HUDEP-2 (cell line): Measurements from ENCODE around the gene PRKN.
"Not testable (repeated sequence)": the region's sequence is repeated elsewhere in the genome, so short reads cannot be mapped to it uniquely, and the experiment has no call there.

Experiments
- DNase-seq, 76 experiments: peaks; one replicate each; lab custom pipeline; 2025; ENCODE audit not compliant: unreplicated experiment in 76 of 76; lab: John Stamatoyannopoulos, UW

Gene PRKN

GRCh38 chr6:162546905-162547304 is 180.7 kb downstream of the PRKN start:
- DNase-seq, result no peak

DNA sequence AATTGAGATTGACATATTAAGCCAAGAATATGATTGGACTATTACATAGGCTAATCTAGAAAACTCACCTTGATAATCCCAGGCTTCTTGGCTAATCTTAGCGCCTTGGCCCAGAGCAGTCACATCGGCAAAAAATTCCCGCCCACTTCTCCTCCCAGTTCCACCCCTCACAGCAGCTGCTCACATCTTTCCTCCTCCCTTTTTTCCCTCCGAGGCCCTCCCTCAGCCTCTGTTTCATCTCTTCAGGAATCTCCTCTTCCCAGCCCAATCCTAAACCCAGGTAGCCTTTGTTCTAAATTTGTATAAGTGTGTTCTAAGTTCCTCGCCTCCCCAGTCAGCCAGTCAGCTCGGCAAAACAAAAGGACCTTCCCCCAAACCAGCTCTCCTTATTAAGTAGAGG is 184.3 kb downstream of the PRKN start:
- DNase-seq, result no peak

- DNase-seq, result peak in 1 of 76 experiments; percentile 21
Observed at GRCh38 chr6:162541019-162541601, 186.5 kb downstream of the PRKN start.

- DNase-seq, result no peak
Observed at GRCh38 chr6:162539321-162539720, 188.2 kb downstream of the PRKN start.

DNA sequence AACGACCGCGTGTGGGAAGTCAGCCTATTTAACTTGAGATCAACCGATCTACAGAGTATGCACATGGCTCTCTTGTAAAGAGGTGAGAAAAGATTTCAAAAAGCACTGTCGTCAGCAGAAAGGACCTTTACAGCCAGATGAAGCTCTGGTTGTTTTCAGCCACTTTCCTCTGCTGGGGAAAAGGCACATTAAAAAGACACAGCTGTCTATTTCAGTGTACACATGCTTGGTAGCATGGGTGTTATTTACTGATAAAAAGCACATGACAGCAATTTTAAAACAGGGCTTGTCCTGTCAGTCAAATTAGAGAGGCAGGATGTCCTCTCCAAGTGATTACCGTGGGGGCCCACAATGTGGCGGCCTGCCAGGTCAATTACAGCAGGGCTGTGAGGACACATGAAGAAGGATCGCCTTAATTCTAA is 188.9 kb downstream of the PRKN start:
- DNase-seq, result peak in 61 of 76 experiments; percentile 4 to 96 (median 58)

- no peak for DNase-seq
Observed at GRCh38 chr6:162533009-162533400, 194.6 kb downstream of the PRKN start.

DNA sequence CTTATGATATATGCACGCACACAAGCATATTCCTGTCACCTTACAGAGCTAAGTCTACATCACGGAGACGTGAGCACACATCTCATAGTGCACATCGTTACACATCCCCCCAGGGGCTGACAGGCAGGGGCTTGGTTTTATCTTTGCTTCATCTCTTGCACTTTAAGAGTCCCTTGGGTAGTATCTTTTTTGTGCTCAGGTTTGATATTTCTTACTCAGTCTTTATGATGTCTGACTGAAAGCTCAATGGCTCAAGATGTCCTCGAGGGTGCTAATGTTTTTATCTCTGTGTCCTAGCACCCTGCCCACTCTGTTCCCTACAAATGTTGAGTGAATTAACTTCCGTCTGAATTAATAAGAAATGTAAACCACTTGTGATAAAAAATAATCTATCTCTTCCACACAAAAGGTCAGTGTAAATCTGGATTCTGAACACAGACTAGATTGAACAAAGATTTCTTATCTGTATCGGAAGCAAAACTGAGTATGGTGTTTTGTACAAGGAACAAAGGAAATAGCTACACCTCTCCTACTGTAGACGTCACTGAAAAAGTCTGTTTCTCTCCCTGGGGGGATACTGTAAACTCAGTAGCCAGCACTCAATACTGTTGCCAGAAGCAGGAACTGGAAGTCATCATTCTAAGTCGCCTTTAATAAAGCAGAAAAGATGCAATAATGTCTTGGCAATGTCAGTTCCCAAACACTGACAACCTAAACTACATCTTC is 195.1 kb downstream of the PRKN start:
- DNase-seq, result no peak

- DNase-seq, result not testable (repeated sequence)
Observed at GRCh38 chr6:162531391-162531790, 196.2 kb downstream of the PRKN start.

GRCh38 chr6:162528538-162528937 is 199.0 kb downstream of the PRKN start:
- DNase-seq, result no peak

DNA sequence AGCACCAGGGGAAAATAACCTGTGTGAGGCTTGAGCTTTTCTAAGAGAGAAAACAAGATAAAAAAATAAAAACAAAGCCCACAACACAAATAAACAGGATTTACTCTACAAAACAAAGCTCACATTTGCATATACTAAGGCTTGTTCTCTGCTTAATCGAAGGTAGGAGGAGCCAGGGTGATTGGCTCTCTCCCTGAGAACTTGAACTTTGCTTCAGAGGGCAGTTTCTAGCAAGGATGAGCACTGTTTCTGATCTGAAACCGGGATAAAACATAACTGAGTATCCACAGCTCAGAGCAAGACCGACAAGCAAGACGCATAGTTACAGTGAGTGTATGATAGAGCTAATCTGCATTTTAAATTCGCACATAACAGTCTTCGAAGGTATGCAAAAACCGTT is 200.6 kb downstream of the PRKN start:
- DNase-seq, result no peak

GRCh38 chr6:162525181-162525580 is 202.4 kb downstream of the PRKN start:
- no peak for DNase-seq

GRCh38 chr6:162512744-162513143 is 214.8 kb downstream of the PRKN start:
- no peak for DNase-seq

DNA sequence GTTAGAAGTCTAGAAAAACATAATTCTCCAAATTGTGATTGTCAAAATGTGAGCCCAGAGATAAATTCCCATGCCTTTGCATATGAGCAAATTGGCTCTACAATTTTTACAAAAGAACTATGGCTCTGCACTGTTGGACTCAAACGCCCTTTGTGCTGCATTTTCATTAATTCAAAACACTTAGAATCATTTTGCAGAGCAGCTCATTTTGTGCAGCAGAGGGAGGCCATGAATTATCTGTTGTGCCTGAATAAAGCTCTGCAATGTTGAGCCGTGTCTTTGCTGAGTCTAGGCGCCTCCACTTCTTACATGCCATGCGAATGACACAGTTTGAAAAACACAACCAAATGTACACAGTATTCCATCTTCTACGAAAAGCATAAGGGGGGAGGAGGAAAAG is 230.2 kb downstream of the PRKN start:
- DNase-seq, result no peak

DNA sequence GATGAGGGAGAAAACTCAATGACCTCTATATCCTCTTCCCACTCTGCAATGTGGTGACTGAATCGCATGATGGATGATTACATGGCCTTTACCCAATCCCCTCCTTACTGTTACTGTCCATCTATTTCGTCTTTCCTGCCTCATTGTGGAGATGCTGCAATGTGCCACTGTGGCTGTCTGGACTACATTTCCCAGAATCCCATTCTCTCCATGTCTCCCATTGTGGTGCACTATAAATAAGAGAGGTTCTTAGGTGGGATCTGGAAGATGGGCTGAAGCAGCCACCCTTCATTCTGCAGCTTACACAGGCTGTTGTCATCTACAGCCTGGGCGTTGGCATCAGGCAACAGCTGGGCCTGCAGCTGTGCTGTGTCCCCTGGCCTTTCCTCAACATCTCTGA is 233.6 kb downstream of the PRKN start:
- DNase-seq, result no peak

DNA sequence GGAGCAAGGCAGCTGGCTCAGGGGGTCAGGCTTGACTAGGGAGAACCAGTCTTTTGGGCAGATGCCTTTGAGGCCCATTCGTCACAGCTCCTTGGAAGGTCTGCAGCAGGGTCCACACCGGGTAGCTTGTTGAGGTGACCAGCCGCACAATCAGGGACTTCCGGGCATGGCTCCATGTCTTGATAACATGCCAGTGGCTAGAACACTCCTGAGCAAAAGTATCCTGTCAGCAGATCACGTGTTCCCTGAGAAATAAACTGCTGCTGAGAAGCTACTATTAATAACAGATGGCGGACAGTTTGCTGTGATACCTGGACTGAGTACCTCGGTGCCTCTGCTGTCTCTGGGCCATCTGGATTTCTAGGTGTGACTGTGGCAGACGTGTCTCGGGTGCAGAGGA is 235.9 kb downstream of the PRKN start:
- no peak for DNase-seq

DNA sequence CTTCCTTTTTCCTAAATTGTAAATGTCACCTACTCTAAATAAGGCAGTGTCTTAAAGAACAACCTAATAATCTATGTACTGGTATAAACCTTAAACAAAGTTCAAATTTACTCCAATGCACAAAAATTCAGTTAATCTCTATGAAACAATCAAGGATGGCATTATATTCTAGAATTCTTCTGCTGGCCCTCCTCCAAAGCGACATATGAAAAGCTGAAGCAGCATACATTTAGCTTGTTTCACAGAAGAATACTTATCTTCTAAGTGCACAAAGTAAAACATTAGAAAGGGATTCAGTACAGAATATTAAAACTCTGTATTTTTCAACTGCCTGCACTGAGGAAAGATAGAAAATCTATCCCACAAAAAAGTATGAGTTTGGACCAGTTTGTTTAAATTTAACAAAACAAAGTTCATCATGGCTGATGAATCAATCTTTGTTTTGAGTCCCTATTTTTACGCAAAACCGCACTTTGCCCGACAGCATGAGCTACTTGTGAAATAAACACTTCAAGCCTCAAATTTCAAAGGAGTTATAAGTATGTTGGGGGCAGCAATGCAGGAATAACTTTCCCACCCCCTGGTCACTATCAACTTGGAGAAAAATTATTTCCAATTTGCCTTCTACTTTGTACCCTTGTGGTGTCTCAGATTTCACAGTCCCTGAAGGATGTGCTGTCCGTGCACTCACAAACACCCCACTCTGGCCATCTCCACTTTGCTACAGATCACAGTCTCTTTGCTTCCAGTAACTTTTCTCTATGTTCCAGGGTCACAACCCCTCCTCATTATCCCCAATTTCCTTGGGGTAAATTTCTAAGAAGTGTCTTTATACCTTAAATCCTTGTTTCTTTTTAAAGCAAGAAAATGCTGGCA is 238.2 kb downstream of the PRKN start:
- no peak for DNase-seq

DNA sequence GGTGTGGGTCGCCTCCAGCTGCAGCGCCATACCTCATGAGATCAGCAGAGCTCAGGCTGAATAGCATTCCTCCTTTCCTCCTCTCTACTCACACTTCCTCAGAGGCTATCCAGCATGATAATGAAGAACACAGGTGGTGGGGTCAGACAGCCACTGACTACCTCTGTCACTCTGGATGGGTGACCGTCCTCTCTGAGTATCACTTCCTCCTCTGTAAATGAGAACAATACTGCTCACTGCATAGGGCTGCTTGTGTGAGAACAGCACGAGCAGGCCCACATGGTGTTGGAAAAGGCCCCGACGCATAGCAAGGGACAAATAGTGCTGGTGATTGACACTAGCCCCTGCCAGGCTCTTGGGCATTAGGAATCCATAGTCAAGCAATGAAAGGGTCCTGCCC is 239.1 kb downstream of the PRKN start:
- no peak for DNase-seq

DNA sequence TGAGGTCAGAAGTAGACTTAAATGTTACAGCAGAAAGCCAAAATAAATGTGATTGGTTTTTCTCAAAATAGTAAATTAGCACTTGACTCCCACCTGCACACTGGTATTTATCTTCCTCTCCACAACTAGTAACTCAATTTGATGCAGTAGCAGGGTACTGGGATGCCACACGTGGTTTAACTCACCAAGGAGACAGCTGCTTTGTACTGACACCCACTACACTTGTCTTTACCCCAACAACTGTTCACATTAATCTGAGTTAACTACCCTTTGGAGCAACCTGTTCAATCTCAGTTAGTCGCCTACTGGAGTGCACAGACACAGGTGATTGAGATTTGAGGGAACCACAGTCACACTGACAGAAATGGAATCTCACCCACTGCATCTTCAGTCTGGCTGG is 242.1 kb downstream of the PRKN start:
- DNase-seq, result no peak

DNA sequence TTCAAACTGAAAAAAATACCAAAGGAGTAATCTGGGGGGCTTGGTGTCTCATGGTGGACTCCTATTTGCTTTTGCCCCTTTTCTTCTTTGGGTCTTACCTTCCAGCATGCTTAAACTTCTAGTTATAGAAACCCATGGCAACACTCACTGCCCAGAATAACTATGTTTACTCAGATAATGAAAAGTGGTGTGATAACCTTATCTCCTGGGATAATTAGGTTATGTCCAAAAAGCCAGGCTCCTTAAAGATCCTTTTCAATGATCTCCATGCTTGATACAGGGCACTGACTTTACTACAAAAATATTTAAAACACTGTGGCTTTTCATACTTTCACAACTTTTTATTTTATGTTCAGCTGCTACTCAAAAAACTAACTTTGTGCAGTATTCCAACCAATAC is 245.6 kb downstream of the PRKN start:
- DNase-seq, result no peak

DNA sequence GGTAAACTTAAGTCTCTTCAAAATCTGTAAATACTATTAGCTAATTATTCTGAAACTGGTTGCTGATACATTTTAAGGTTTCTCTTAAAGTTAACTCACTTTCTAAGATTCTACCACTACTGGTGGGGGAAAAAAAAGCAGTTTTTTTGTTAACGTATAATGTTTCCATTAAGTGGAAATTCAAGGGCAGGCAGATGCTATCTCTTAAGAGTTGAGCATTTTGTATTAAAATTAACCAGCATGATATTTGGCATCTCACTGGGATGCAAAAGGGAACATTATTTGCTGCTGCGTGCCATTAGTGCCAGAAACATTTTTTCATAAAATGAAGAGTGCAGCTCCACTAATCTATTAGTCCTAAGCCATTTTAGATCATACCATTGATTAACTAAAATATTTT is 246.2 kb downstream of the PRKN start:
- DNase-seq, result no peak

DNA sequence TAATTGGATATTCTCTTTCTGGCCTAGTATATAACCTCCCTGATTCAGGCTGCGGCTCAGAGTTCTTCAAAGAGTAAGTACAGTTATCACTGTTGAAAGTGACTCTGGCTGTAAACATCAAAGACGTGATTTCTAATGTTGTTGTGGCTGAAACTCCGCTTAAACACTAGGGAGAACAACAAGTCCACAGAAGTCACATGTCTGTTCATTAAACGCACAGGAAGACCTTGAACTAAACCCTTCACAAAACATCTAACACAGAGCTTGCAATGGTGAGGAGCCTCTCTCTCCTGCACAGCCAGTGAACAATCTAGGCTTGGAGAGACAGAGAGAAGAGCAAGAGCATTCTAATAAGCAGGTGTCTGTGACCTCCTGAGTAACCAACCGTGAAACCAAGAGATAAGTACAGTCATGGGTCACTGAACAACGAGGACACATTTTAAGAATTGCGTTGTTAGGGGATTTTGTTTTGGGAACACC is 249.3 kb downstream of the PRKN start:
- DNase-seq, result no peak

- DNase-seq, result no peak
Observed at GRCh38 chr6:162474722-162475121, 252.8 kb downstream of the PRKN start.
